ENCODE measurements around the gene THOC1. TPM values are rescaled to one million over a fixed set of nuclear protein-coding genes. Genes with fewer than 3 reads are reported as not detected.

Gene THOC1
- total RNA-seq, 1 donor from 2014 or later, result 68.6 TPM

GRCh38 chr18:225745-226144 lies 42.1 kb downstream of the THOC1 start:
- no peak for TF ChIP-seq CTCF (IDR thresholded peaks at IDR 0.05)
- Mint-ChIP-seq H3K4me3 (no peak overlapping the region), H3K27me3 (no peaks in the 10 kb centered on the region), H3K9me3 (no peaks in the 10 kb centered on the region), H3K27ac (no peak overlapping the region), H3K4me1 (no peaks in the 10 kb centered on the region), H3K36me3 (ENCODE audit: low read depth) (peaks cover 71% of the 10 kb centered on the region)
- ATAC-seq (ENCODE audit: low read depth) (no peak), DNase-seq (no peak)
- intact Hi-C loops (cut with micrococcal nuclease), result no loop called here
- POLR2A ChIA-PET, result no interaction called here
- CTCF ChIA-PET, result no interaction called here

GRCh38 chr18:220708-221107 lies 47.1 kb downstream of the THOC1 start:
- intact Hi-C loops (cut with micrococcal nuclease), result no loop called here
- ChIA-PET CTCF (no interaction called here), POLR2A (no interaction called here)
- Mint-ChIP-seq H3K36me3 (ENCODE audit: low read depth) (peaks cover 76% of the 10 kb centered on the region), H3K9me3 (no peaks in the 10 kb centered on the region), H3K4me3 (no peak overlapping the region), H3K27ac (peak overlapping the region; percentile 10), H3K27me3 (no peaks in the 10 kb centered on the region), H3K4me1 (no peaks in the 10 kb centered on the region)
- no peak for TF ChIP-seq CTCF (IDR thresholded peaks at IDR 0.05)
- DNase-seq (no peak), ATAC-seq (ENCODE audit: low read depth) (no peak)

GRCh38 chr18:217532-218336 lies 50.1 kb downstream of the THOC1 start:
- no peaks in the 10 kb centered on the region for H3K4me1 Mint-ChIP-seq
- peaks cover 76% of the 10 kb centered on the region for H3K36me3 Mint-ChIP-seq (ENCODE audit: low read depth)
- ChIA-PET POLR2A (no interaction called here), CTCF (no interaction called here)
- H3K27me3 Mint-ChIP-seq, result no peaks in the 10 kb centered on the region
- ATAC-seq (ENCODE audit: low read depth), result no peak
- intact Hi-C loops (cut with micrococcal nuclease), result loop anchor here (2.0 kb wide), 1 partner anchor 49 kb away; no protein-coding TSS in a partner anchor
- H3K9me3 Mint-ChIP-seq, result no peaks in the 10 kb centered on the region
- no peak for DNase-seq
- TF ChIP-seq CTCF (IDR thresholded peaks at IDR 0.05), result no peak
- H3K27ac Mint-ChIP-seq, result peak overlapping the region; percentile 50
- H3K4me3 Mint-ChIP-seq, result no peak overlapping the region

GRCh38 chr18:215448-216010 lies 52.3 kb downstream of the THOC1 start:
- ChIA-PET CTCF (no interaction called here), POLR2A (no interaction called here)
- no peak for DNase-seq
- Mint-ChIP-seq H3K36me3 (ENCODE audit: low read depth) (peaks cover 82% of the 10 kb centered on the region), H3K4me3 (no peak overlapping the region), H3K27me3 (no peaks in the 10 kb centered on the region), H3K9me3 (no peaks in the 10 kb centered on the region), H3K4me1 (no peaks in the 10 kb centered on the region), H3K27ac (no peak overlapping the region)
- TF ChIP-seq CTCF (IDR thresholded peaks at IDR 0.05), result no peak
- intact Hi-C loops (cut with micrococcal nuclease), result loop anchor here (2.0 kb wide), 1 partner anchor 51 kb away; no protein-coding TSS in a partner anchor
- ATAC-seq (ENCODE audit: low read depth), result no peak

GRCh38 chr18:213966-214365 lies 53.9 kb downstream of the THOC1 start:
- intact Hi-C loops (cut with micrococcal nuclease), result no loop called here

More at GRCh38 chr18:213966-214365, 53.9 kb downstream of the THOC1 start:
- ChIA-PET POLR2A (no interaction called here), CTCF (no interaction called here)
- no peak for ATAC-seq (ENCODE audit: low read depth)
- Mint-ChIP-seq H3K27me3 (no peaks in the 10 kb centered on the region), H3K27ac (no peak overlapping the region), H3K9me3 (no peaks in the 10 kb centered on the region), H3K4me1 (no peaks in the 10 kb centered on the region), H3K4me3 (no peak overlapping the region), H3K36me3 (ENCODE audit: low read depth) (peaks cover 89% of the 10 kb centered on the region)
- TF ChIP-seq CTCF (IDR thresholded peaks at IDR 0.05), result no peak
- no peak for DNase-seq
